Liver (tissue), 3 donors: ENCODE data around the gene CSMD2.

Experiments used
- ATF3 ChIP-seq: IDR thresholded peaks from 2 replicates; pipeline ENCODE4 v1.6.1; 2016; ENCODE audit warnings: antibody characterized with exemption
- FOXA1 ChIP-seq: IDR thresholded peaks from 2 replicates; pipeline ENCODE4 v1.6.1; 2016; ENCODE audit warnings: antibody characterized with exemption
- MAX ChIP-seq: IDR thresholded peaks from 2 replicates; pipeline ENCODE4 v1.6.1; 2016; ENCODE audit warnings: antibody characterized with exemption
- RAD21 ChIP-seq, 2 donors: IDR thresholded peaks; 2 replicates each; pipeline ENCODE4 v1.6.1; 2016; ENCODE audit warnings: antibody characterized with exemption in 2 of 2, mild to moderate bottlenecking in 2 of 2
- REST ChIP-seq: IDR thresholded peaks from 2 replicates; pipeline ENCODE4 v1.6.1; 2016; ENCODE audit warnings: antibody characterized with exemption, mild to moderate bottlenecking
- SP1 ChIP-seq: IDR thresholded peaks from 2 replicates; pipeline ENCODE4 v1.6.1; 2018; ENCODE audit warnings: antibody characterized with exemption, mild to moderate bottlenecking
- TAF1 ChIP-seq: conservative IDR thresholded peaks from 2 replicates; pipeline ENCODE4 v1.6.1; 2016; ENCODE audit warnings: antibody characterized with exemption, mild to moderate bottlenecking
- TF ChIP-seq, protein P1 (sequence below): fragments of 150-350 bp; IDR thresholded peaks from 2 replicates; pipeline ENCODE4 v1.5.1; 2017; ENCODE audit warnings: improper control_type of control experiment, low read depth, low read length; ENCODE audit not compliant: missing input control
- donor health status: healthy.
- donor health status: healthy.

DNA sequence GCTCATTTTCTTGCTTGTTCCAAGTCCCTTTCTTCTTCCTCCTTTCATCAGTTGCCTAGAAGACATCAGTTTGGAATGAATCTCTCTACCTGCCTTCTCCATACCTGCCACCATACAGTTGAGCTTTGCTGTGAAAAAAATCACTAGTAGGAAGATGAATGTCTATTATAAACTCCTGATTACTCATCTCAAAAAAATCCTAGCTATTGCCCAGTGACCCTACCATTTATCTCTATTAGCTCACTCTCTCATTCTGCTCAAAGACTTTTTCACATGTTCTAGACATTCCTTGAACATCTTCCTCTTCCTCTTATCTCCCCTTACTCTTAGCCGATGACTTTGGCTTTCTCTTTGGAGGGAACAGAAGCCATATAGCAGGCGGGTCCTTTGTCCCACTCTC, 350.9 kb downstream of the CSMD2 start:
- TF ChIP-seq, protein P1, sequence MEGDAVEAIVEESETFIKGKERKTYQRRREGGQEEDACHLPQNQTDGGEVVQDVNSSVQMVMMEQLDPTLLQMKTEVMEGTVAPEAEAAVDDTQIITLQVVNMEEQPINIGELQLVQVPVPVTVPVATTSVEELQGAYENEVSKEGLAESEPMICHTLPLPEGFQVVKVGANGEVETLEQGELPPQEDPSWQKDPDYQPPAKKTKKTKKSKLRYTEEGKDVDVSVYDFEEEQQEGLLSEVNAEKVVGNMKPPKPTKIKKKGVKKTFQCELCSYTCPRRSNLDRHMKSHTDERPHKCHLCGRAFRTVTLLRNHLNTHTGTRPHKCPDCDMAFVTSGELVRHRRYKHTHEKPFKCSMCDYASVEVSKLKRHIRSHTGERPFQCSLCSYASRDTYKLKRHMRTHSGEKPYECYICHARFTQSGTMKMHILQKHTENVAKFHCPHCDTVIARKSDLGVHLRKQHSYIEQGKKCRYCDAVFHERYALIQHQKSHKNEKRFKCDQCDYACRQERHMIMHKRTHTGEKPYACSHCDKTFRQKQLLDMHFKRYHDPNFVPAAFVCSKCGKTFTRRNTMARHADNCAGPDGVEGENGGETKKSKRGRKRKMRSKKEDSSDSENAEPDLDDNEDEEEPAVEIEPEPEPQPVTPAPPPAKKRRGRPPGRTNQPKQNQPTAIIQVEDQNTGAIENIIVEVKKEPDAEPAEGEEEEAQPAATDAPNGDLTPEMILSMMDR, result no peak
- TF ChIP-seq TAF1 (no peak), MAX (no peak), SP1 (no peak), ATF3 (no peak), REST (no peak), FOXA1 (no peak), RAD21 (IDR thresholded peaks at IDR 0.05) (no peak)
